LoVo (cell line): Measurements from ENCODE around the gene GMPR.

Source experiments
- DNase-seq: peaks from one replicate; pipeline ENCODE4 v3.0.0-alpha.2; 2016; ENCODE audit warnings: low spot score

Gene GMPR

GRCh38 chr6:16238057-16238962, at the start of gene GMPR:
Gene GMPR, plus strand, starts transcription at chr6:16238587. Its CDS starts 107 bp downstream, at chr6:16238694.
- DNase-seq = peak; percentile 72

- no peak for DNase-seq
Measured at GRCh38 chr6:16190214-16190613, 48.2 kb upstream of the GMPR start.

- no peak for DNase-seq
Measured at GRCh38 chr6:16196260-16196983, 42.0 kb upstream of the GMPR start.

DNA sequence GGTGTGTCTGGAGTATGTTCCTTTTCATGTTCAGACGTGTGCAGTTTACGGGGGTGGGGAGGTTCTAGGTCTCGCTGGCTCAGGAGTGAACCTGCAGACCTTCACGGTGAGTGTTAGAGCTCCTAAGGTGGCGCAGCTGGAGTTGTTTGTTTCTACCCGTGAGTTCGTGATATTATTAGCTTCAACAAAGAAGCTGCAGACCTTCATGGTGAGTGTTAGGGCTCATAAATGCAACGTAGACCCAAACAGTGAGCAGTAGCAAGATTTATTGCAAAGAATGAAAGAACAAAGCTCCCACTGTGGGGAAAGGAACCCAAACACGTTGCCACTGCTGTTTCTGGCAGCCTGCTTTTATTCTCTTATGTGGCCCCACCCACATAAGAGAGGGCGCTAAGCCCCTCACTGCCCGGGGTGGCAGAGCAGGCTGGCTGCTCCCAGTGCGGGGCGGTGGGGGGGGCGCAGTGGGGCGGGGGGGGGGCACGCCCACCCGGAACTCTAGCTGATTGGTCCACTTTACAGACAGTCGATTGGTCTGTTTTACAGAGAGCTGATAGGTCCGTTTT, 41.3 kb upstream of the GMPR start:
- DNase-seq = no peak

- DNase-seq = no peak
Measured at GRCh38 chr6:16198061-16198705, 40.2 kb upstream of the GMPR start.

DNA sequence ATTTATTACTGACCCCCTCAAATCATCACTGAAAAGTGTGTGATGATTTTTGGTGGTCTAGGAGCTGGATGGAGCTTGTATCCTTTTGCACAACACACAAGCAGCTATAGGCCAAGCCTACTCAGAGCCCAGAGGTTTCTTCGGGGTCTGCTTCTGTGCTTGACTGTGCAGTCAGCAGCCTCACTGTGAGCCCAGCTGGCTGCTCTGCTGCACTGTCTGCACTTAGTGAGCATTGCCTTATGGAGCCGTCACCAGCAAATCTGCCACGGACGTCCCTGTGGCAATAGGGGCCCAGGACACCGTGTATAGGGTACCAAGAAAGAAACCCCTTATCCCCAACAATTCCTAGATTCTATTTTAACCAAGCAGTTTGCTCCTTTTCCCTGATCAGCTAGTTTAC, 38.6 kb upstream of the GMPR start:
- no peak for DNase-seq

- no peak for DNase-seq
Measured at GRCh38 chr6:16200321-16200883, 38.0 kb upstream of the GMPR start.

- DNase-seq = no peak
Measured at GRCh38 chr6:16201706-16202105, 36.7 kb upstream of the GMPR start.

DNA sequence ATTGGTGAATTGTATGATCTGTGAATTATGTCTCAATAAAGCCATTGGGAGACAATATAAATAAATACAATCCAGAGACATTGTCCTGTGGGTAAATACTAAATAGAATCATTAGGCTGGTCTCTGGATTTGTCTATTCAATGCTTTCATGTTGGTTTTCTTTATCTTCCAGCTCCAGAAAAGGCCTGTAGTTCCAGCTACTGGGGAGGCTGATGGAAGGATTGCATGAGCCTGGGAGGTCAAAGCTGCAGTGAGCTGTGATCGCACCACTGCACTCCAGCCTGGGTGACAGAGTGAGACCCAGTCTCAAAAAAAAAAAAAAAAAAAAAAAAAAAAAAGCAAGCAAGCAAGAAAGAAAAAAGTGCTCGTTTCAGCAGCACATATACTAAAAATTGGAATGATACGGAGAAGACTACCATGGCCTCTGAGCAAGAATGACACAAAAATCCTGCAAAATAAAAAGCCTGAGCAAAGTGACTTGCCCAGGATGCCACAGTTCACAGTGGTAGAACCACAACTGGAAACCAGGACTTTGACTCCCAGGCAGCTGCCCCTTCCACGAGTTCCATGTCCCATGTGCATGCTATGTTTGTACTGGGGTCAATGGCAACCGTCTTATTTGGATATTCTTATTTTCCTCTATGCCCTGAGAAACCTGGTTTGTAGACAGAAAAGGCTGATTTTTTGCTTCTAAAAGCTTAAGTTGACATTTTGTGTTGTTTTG, 33.6 kb upstream of the GMPR start:
- no peak for DNase-seq

- DNase-seq = no peak
Measured at GRCh38 chr6:16205377-16206144, 32.8 kb upstream of the GMPR start.

- peak; percentile 68 for DNase-seq
Measured at GRCh38 chr6:16206595-16207037, 31.8 kb upstream of the GMPR start.

DNA sequence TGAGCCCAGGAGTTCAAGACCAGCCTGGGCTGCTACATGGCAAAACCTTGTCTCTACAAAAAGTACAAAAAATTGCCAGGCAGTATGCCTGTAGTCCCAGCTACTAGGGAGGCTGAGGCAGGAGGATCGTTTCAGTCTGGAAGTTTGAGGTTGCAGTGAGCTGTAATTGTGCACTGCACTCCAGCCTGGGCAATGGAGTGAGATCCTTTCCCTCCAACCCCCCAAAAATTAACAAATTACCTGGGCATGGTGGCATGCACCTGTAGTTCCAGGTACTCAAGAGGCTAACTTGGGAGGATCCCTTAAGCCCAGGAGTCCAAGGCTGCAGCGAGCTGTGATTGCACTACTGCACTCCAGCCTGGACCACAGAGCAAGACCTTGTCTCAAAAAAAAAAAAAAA, 29.4 kb upstream of the GMPR start:
- DNase-seq = no peak

DNA sequence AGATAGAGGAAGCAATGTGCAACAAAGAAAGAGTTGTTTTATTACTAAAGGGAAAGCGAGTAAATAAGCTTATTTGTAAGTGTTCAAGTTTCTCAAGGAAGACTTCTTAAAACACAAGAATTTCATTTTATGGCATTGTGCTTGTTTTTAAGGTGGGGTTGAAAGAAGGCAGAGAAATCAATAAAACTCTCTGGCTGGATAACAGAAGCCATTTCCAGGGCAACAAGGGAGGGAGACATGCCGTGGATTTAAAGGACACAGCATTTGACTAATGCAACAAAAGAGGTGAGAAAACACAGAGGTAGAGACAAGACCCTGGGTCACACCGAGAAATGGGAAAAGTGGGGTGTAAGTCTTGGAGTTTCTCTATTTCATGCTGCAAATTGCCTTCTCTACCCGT, 28.8 kb upstream of the GMPR start:
- DNase-seq = no peak

GRCh38 chr6:16212276-16212675, 26.1 kb upstream of the GMPR start:
- no peak for DNase-seq

DNA sequence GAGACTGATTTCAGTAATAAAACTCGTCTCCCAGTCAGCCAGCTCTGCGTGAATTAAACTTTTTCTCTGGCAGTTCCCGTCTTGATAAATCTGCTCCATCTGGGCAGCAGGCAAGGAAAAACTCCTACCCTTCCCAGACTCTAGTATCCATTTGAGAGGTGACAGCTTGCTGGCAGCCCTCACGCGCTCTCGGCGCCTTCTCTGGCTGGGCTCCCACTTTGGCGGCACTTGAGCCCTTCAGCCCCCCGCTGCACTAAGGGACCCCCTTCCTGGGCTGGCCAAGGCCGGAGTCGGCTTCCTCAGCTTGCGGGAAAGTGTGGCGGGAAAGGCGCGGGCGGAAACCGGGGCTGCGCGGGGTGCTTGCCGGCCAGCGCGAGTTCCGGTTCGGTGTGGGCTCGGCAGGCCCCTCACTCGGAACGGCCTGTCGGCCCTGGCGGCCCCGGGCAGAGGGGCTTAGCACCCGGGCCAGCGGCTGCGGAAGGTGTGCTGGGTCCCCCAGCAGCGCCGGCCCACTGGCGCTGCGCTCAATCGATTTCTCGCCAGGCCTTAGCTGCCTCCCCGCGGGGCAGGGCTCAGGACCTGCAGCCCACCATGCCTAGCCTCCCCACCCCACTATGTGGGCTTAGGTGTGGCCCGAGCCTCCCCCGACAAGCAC, 21.8 kb upstream of the GMPR start:
- no peak for DNase-seq

DNA sequence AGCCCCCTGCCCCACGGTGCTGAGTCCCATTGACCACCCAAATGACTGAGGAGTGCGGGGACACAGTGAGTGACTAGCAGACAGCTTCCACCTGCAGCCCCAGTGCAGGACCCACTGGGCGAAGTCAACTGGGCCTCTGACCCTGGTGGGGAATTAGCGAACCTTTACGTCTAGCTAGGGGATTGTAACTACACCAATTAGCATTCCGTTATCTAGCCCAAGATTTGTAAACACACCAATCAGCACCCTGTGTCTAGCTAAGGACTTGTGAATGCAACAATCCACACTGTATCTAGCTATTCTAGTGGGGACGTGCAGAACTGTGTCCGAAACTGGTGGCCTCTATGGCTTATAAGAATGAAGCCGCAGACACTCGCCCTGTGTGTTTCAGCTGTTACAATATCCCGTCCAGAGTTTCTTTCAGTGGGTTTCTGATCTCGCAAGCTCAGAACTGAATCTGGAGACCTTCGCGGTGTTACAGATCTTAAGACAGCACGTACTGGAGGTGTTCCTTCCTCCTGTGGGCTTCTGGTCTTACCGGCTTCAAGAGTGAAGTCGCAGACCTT, 21.1 kb upstream of the GMPR start:
- no peak for DNase-seq

GRCh38 chr6:16222826-16223225, 15.6 kb upstream of the GMPR start:
- DNase-seq = no peak

- no peak for DNase-seq
Measured at GRCh38 chr6:16223362-16223761, 15.0 kb upstream of the GMPR start.

GRCh38 chr6:16224409-16224808, 14.0 kb upstream of the GMPR start:
- DNase-seq = no peak
